ENCODE results near the gene METTL2B.
"Not testable (repeated sequence)": the region's sequence is repeated elsewhere in the genome, so short reads cannot be mapped to it uniquely, and the experiment has no call there.

- TF ChIP-seq POLR2A (IDR thresholded peaks at IDR 0.05; ENCODE audit: low read length); GATA1 (IDR thresholded peaks at IDR 0.05; ENCODE audit: low read depth, low read length): not testable (repeated sequence)
These were observed 765 bp downstream of the METTL2B start for GRCh38 chr7:128477336-128477690.

Measured in erythroblast (primary cell).